Measurements from ENCODE around the gene CELA2A. TPM values are rescaled to one million over a fixed set of nuclear protein-coding genes. Genes with fewer than 3 reads are reported as not detected.

CELA2A gene
- total and polyA plus RNA-seq, 5 experiments from 2014 or later, result not detected

DNA sequence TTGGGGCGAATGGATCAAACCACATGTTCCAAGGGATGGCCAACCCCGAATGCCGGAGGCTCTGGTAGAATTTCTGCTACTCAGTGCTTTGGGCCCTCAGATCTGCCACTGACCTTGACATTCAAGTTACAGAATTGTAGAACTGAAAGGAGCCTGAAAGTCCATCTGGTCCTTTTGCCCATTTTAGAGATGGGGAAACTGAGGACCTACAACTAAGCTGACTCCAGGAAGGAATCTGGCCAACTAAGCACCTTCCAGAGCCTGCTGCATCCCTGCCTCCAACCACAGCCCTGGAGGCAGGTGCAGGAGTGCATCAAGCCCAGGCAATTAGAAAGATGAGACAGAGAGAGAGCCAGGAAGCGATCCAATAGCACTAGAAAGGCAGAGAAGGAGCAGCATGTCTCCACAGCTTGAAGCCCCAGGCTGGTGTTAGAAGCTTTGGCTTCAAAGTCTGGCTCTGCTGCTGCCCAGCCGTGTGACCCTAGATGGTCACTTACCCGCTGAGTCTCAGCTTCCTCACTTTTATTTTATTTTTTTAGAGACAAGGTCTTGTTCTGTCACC lies 19.6 kb upstream of the CELA2A start:
- DNase-seq, result no peak
- no peaks in the 10 kb centered on the region for H3K9me3 Mint-ChIP-seq

DNA sequence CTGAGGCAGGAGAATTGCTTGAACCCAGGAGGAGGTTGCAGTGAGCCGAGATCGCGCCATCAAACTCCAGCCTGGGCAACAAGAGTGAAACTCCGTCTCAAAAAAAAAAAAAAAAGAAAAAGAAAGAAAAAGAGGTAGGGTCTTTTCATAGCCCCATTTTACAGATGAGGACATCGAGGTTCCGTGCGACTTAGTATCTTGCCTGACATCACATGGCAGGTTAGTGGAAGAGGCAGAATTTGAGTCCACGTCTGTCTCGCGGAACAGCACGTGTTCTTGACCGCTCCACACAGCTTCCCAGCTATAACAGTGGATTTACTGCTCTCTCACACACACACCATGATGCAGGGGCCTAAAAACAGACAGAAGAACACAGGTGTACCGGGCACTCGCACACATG lies 17.2 kb upstream of the CELA2A start:
- POLR2A ChIA-PET, result no interaction called here
- H3K4me1 Mint-ChIP-seq, result peaks cover 0 to 5% (median 0%) of the 10 kb centered on the region in 4 donors
- no peak for DNase-seq
- H3K9me3 Mint-ChIP-seq, result no peaks in the 10 kb centered on the region
- no peak for ATAC-seq
- no peak overlapping the region for H3K27ac Mint-ChIP-seq
- no peak overlapping the region for H3K4me3 Mint-ChIP-seq
- H3K27me3 Mint-ChIP-seq, result peaks cover 0 to 3% (median 0%) of the 10 kb centered on the region in 5 donors
- no peaks in the 10 kb centered on the region for H3K36me3 Mint-ChIP-seq

More for the DNA sequence above, 19.6 kb upstream of the CELA2A start:
- Mint-ChIP-seq H3K4me1 (peaks cover 0 to 5% (median 0%) of the 10 kb centered on the region in 4 donors), H3K36me3 (no peaks in the 10 kb centered on the region), H3K27ac (peak overlapping the region in 2 of 10 donors; percentile 27 to 40), H3K27me3 (peaks cover 0 to 3% (median 0%) of the 10 kb centered on the region in 5 donors), H3K4me3 (no peak overlapping the region)
- POLR2A ChIA-PET, result no interaction called here
- ATAC-seq, result no peak

- POLR2A ChIA-PET, result no interaction called here
- peaks cover 0 to 5% (median 2%) of the 10 kb centered on the region in 5 donors for H3K27me3 Mint-ChIP-seq
- DNase-seq (no peak), ATAC-seq (no peak)
- H3K27ac Mint-ChIP-seq, result no peak overlapping the region
- H3K9me3 Mint-ChIP-seq, result no peaks in the 10 kb centered on the region
- no peaks in the 10 kb centered on the region for H3K4me1 Mint-ChIP-seq
- no peaks in the 10 kb centered on the region for H3K36me3 Mint-ChIP-seq
- no peak overlapping the region for H3K4me3 Mint-ChIP-seq
Measured at GRCh38 chr1:15440357-15440756, 16.2 kb upstream of the CELA2A start.

GRCh38 chr1:15441247-15441646 lies 15.3 kb upstream of the CELA2A start:
- Mint-ChIP-seq H3K9me3 (no peaks in the 10 kb centered on the region), H3K27ac (no peak overlapping the region), H3K4me3 (no peak overlapping the region), H3K4me1 (peaks cover 0 to 4% (median 0%) of the 10 kb centered on the region in 4 donors), H3K36me3 (no peaks in the 10 kb centered on the region), H3K27me3 (peaks cover 3 to 10% (median 6%) of the 10 kb centered on the region in 5 donors)
- POLR2A ChIA-PET, result no interaction called here
- no peak for DNase-seq
- ATAC-seq, result no peak

DNA sequence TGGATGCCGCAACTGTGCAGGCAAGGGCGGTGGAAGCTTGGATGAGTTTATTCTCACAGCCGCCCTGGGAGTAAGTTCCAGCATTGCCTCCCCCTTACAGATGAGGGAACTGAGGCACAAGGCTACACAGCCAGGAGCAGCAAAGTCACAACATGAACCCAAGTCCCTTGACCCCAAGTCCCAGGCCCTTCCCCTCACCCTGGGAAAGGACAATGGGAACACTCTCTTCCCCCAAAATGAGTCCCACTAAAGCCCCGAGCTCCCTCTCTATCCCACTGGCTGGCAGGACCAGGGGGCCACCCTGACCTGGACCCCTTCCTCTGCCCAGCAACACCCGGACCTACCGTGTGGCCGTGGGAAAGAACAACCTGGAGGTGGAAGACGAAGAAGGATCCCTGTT lies 14.4 kb upstream of the CELA2A start:
- POLR2A ChIA-PET, result no interaction called here
- H3K27me3 Mint-ChIP-seq, result peaks cover 3 to 14% (median 9%) of the 10 kb centered on the region in 5 donors

DNA sequence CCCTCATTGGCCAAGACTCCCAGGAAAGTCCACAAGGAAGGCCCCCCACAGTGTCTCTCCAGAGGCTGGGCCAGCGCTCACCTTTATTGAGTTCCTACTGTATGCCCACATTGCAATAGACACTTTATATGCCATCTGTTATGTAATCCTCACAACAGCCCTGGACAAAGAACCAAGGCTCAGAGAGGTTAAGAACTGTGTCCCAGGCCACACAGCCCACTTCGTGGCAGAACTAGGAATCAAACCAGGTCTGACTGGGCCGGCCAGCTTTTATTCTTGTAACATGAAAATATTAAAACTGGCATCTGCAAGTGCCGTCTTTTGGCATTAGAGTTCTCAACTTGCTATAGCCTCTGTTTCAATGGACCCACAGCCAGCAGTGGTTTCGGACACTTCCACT lies 13.8 kb upstream of the CELA2A start:
- Mint-ChIP-seq H3K4me1 (peaks cover 0 to 4% (median 0%) of the 10 kb centered on the region in 4 donors), H3K9me3 (no peaks in the 10 kb centered on the region), H3K36me3 (no peaks in the 10 kb centered on the region), H3K27me3 (peaks cover 3 to 19% (median 13%) of the 10 kb centered on the region in 5 donors), H3K4me3 (peak overlapping the region in 1 of 10 donors; percentile 19), H3K27ac (no peak overlapping the region)
- ATAC-seq (no peak), DNase-seq (no peak)
- POLR2A ChIA-PET, result interaction anchor here (0.6 kb wide), 1 partner anchor 50 kb away, joined by 3 read pairs; no protein-coding TSS in a partner anchor

More for the DNA sequence above, 14.4 kb upstream of the CELA2A start:
- Mint-ChIP-seq H3K4me3 (no peak overlapping the region), H3K36me3 (no peaks in the 10 kb centered on the region), H3K9me3 (no peaks in the 10 kb centered on the region), H3K27ac (no peak overlapping the region), H3K4me1 (peaks cover 0 to 4% (median 0%) of the 10 kb centered on the region in 4 donors)
- DNase-seq (no peak), ATAC-seq (no peak)

DNA sequence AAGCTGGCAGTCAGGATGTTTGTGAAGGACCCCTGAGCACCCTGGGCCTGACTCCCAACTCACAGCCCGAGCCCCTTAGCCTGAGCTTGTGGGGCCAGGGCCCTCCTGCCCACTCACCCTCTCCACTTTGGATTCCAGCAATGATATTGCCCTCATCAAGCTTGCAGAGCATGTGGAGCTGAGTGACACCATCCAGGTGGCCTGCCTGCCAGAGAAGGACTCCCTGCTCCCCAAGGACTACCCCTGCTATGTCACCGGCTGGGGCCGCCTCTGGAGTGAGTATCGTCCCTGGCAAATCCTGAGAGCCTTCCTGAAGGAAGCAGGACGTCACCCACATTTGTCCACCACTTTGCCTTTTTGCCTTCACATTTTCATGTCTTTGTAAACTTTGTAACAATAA lies 13.3 kb upstream of the CELA2A start:
- H3K4me1 Mint-ChIP-seq, result peaks cover 0 to 4% (median 0%) of the 10 kb centered on the region in 4 donors
- H3K27me3 Mint-ChIP-seq, result peaks cover 3 to 19% (median 13%) of the 10 kb centered on the region in 5 donors
- no peaks in the 10 kb centered on the region for H3K9me3 Mint-ChIP-seq
- POLR2A ChIA-PET, result interaction anchor here (0.6 kb wide), 1 partner anchor 50 kb away, joined by 3 read pairs; no protein-coding TSS in a partner anchor
- H3K27ac Mint-ChIP-seq, result no peak overlapping the region
- no peak overlapping the region for H3K4me3 Mint-ChIP-seq
- no peaks in the 10 kb centered on the region for H3K36me3 Mint-ChIP-seq
- ATAC-seq (no peak), DNase-seq (no peak)

DNA sequence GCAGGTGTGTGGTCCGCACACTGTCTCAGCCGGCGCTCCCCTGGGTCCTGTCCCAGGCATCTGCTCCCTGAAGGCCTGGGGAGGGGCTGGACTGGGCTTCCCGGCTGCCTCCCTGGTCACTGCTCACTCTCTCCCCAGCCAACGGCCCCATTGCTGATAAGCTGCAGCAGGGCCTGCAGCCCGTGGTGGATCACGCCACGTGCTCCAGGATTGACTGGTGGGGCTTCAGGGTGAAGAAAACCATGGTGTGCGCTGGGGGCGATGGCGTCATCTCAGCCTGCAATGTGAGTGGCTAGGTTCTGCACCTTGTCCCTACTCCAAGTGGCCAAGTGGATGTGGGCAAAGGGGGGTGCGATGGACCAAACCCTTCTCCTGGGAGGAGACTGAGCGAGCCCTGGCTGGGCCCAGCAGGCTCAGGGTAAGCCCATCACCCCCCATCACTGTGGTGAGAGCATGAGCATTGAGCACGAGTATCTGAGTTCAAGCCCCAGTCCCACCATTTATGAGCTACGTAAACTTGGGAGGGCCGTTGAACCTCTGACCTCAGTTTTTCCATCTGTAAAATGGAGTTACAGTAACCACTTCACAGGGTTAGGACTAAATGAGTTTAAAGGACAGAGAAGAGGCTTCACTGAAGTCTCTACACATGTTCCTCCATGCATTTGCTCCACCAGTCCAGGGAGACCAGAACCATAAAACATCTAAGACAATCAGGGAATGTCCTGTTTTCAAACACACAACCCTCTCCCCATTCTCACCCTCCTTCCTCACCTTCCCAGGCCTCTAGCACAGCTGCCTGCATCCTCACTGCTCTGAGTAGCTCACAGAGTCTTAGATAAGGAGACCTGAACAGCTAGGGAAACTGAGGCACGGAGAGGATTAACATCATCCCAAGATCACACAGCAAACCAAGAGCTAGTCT lies 11.8 kb upstream of the CELA2A start:
- no peak for DNase-seq
- no peak for ATAC-seq
- Mint-ChIP-seq H3K27ac (peak overlapping the region in 1 of 10 donors; percentile 25), H3K36me3 (no peaks in the 10 kb centered on the region), H3K27me3 (peaks cover 4 to 20% (median 13%) of the 10 kb centered on the region in 5 donors), H3K4me3 (no peak overlapping the region), H3K4me1 (peaks cover 0 to 4% (median under 1%) of the 10 kb centered on the region in 4 donors), H3K9me3 (peaks cover 0 to 3% (median 0%) of the 10 kb centered on the region in 9 donors)
- POLR2A ChIA-PET, result no interaction called here

DNA sequence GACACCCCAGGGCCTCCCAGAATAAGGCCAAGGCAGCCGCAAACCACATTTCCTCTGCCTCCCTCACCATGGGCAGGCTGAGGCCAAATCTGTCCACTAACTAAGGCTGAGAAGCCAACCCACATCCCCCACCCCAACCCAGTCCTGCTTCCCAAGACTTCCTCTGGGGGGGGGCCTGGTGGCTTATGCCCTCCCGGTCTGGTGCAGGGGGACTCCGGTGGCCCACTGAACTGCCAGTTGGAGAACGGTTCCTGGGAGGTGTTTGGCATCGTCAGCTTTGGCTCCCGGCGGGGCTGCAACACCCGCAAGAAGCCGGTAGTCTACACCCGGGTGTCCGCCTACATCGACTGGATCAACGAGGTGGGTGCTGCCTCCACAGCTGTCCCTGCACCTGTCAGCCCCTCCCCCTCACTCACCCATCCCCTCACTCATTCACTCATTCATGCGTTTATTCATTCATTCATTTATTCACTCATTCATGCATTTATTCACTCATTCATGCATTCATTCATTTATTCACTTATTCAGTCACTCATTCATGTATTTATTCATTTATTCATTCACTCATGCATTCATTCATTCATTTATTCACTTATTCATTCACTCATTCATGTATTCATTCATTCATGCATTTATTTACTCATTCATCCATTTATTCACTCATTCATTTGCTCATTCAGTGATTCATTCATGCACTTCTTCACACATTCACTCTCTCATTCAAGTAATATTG lies 11.0 kb upstream of the CELA2A start:
- ATAC-seq (no peak), DNase-seq (no peak)
- H3K9me3 Mint-ChIP-seq, result peaks cover 0 to 3% (median 0%) of the 10 kb centered on the region in 9 donors
- peaks cover 0 to 4% (median under 1%) of the 10 kb centered on the region in 4 donors for H3K4me1 Mint-ChIP-seq
- H3K36me3 Mint-ChIP-seq, result no peaks in the 10 kb centered on the region
- H3K4me3 Mint-ChIP-seq, result no peak overlapping the region
- POLR2A ChIA-PET, result no interaction called here
- peaks cover 4 to 23% (median 13%) of the 10 kb centered on the region in 5 donors for H3K27me3 Mint-ChIP-seq
- peak overlapping the region in 1 of 10 donors; percentile 63 for H3K27ac Mint-ChIP-seq

DNA sequence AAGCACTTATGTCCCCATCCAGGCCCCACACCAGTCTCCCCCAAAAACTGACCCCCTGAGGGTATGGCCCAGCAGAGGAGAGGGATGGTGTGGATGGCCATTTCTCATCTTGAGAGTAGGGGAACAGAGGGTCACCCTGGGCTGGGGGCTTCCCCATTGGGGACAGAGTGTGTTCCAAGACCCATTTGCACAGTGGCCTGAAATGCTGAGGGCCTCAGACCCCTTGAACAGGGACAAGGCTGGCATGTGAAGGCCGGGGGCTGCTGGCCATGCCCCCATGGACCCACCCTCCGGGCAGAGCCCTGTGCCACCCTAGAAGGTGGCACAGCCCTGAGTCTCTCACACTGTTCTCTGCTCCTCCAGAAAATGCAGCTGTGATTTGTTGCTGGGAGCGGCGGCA lies 10.3 kb upstream of the CELA2A start:
- Mint-ChIP-seq H3K36me3 (no peaks in the 10 kb centered on the region), H3K9me3 (peaks cover 0 to 3% (median 0%) of the 10 kb centered on the region in 9 donors), H3K4me1 (peaks cover 0 to 4% (median under 1%) of the 10 kb centered on the region in 4 donors), H3K27me3 (peaks cover 6 to 23% (median 13%) of the 10 kb centered on the region in 5 donors), H3K4me3 (no peak overlapping the region), H3K27ac (no peak overlapping the region)
- POLR2A ChIA-PET, result no interaction called here
- DNase-seq, result no peak
- no peak for ATAC-seq

DNA sequence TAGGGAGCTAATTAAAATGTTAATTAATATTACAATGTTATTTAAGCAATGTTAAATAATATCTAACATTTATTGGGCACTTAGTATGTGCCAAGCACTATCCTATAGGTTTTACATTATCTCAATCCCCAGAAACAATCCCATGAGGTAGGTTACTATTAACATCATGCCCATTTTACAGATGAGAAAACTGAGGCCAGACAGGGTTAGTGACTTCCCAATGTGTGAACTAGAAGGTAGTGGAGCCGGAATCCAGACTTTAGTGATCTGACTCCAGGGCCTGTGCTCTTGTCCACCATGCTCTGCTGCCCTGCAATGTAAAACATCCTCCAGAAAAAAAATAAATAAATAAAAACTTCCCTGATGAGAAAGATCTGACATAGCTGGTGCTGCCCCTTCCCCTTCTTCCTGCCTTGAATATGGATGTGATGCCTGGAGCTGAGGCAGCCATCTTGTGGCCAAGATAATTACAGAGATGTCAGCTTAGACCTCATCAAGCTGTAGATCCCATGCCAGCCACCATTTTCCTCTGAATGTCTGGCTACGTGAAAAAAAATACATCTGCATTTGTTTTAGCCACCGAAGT lies 7.6 kb upstream of the CELA2A start:
- Mint-ChIP-seq H3K4me3 (no peak overlapping the region), H3K27ac (no peak overlapping the region), H3K36me3 (no peaks in the 10 kb centered on the region), H3K4me1 (peaks cover 0 to 4% (median under 1%) of the 10 kb centered on the region in 4 donors), H3K9me3 (peaks cover 0 to 3% (median 0%) of the 10 kb centered on the region in 9 donors), H3K27me3 (peaks cover 6 to 23% (median 13%) of the 10 kb centered on the region in 5 donors)
- ATAC-seq, result no peak
- no peak for DNase-seq
- POLR2A ChIA-PET, result no interaction called here

GRCh38 chr1:15449567-15449966 lies 7.0 kb upstream of the CELA2A start:
- Mint-ChIP-seq H3K9me3 (peaks cover 0 to 3% (median 0%) of the 10 kb centered on the region in 9 donors), H3K36me3 (no peaks in the 10 kb centered on the region), H3K27me3 (peaks cover 6 to 23% (median 12%) of the 10 kb centered on the region in 5 donors), H3K4me3 (no peak overlapping the region), H3K27ac (no peak overlapping the region), H3K4me1 (peaks cover 0 to 4% (median under 1%) of the 10 kb centered on the region in 4 donors)
- POLR2A ChIA-PET, result no interaction called here
- no peak for ATAC-seq
- DNase-seq, result no peak
